ENCODE results near the gene RFC4.
A peak's percentile ranks its signal among the peaks of the same experiment; 100 is the strongest.
"Not testable (repeated sequence)": the region's sequence is repeated elsewhere in the genome, so short reads cannot be mapped to it uniquely, and the experiment has no call there.

RFC4 gene

GRCh38 chr3:186831798-186832197 lies 25.5 kb upstream of the RFC4 start:
- no peaks in the 10 kb centered on the region for H3K36me3 Mint-ChIP-seq (ENCODE audit: low read depth)
- H3K27ac Mint-ChIP-seq, result no peak overlapping the region
- H3K4me1 Mint-ChIP-seq (ENCODE audit: low read depth), result peaks cover 10% of the 10 kb centered on the region
- no peak overlapping the region for H3K4me3 Mint-ChIP-seq
- H3K9me3 Mint-ChIP-seq, result no peaks in the 10 kb centered on the region
- peaks cover 55% of the 10 kb centered on the region for H3K27me3 Mint-ChIP-seq

DNA sequence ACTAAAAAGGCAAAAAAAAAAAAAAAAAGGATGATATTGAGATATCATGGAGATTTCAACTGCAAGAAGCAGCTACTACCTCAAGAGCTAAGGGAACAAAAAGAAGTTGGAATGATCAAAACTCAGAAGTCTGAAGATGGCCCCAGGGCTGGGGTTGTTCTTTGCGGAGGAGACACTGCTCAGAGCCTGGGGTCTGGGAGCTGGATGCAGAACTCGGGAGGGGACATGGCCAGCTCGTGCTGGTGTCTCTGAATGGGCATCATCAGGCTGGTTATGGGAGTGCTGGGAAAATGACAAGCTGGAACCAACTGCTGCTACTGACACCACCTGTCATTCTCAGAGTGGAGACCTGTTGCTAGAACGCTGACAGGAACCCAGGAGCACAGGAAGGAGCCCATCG lies 22.1 kb upstream of the RFC4 start:
- H3K9me3 Mint-ChIP-seq, result no peaks in the 10 kb centered on the region
- no peak overlapping the region for H3K27ac Mint-ChIP-seq
- peaks cover 38% of the 10 kb centered on the region for H3K4me1 Mint-ChIP-seq (ENCODE audit: low read depth)
- peaks cover 11% of the 10 kb centered on the region for H3K36me3 Mint-ChIP-seq (ENCODE audit: low read depth)
- H3K27me3 Mint-ChIP-seq, result peaks cover 52% of the 10 kb centered on the region
- H3K4me3 Mint-ChIP-seq, result no peak overlapping the region

DNA sequence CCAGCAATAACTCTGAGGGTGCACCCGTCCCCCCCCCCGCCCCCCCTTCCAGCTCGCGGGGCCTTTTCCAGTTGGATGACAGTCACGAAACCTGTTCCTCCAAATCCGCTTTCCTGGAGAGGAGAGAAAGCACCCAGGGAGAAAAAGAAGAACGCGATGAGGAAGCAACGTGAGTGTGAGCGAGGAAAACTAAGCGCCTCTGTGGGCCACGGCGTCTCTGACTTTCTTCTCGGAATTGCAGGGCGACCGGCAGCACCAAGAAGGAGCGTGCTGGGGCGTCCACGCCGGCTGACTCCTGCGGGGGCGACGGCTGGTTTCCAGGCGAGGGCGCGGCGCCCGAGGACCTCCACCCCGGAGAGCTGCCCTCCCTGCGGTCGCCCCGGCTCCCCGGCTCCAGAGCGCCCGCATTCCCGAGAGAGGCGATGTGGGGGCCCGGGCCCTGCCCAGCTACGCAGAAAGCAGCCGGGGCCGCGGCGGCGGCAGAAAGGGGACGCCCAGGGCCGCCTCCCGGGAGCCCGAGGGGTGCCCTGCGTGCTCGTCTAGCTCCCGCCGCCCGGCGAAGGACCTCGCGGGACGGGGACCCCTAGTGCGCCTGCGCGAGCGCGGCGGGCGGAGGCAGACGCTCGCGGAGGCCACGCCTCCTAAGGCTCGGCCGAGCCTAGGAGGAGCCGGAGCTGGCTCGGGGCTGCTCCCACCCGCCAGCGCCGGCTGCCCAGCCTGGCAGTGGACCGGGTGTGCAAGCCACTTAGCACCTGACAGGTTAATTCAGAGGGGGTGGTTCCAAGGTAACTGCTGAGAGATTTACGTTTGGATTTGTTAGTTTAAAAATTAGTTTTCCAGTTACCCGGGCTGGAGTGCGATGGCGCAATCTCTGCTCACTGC lies 20.9 kb upstream of the RFC4 start:
- peaks cover 47% of the 10 kb centered on the region for H3K27me3 Mint-ChIP-seq
- peak overlapping the region; percentile 94 for H3K27ac Mint-ChIP-seq
- peaks cover 11% of the 10 kb centered on the region for H3K36me3 Mint-ChIP-seq (ENCODE audit: low read depth)
- H3K9me3 Mint-ChIP-seq, result no peaks in the 10 kb centered on the region
- peak overlapping the region; percentile 86 for H3K4me3 Mint-ChIP-seq
- peaks cover 38% of the 10 kb centered on the region for H3K4me1 Mint-ChIP-seq (ENCODE audit: low read depth)

GRCh38 chr3:186826410-186826975 lies 20.2 kb upstream of the RFC4 start:
- Mint-ChIP-seq H3K4me3 (peak overlapping the region; percentile 86), H3K27me3 (peaks cover 41% of the 10 kb centered on the region), H3K4me1 (ENCODE audit: low read depth) (peaks cover 38% of the 10 kb centered on the region), H3K9me3 (no peaks in the 10 kb centered on the region), H3K36me3 (ENCODE audit: low read depth) (peaks cover 11% of the 10 kb centered on the region), H3K27ac (peak overlapping the region; percentile 94)

DNA sequence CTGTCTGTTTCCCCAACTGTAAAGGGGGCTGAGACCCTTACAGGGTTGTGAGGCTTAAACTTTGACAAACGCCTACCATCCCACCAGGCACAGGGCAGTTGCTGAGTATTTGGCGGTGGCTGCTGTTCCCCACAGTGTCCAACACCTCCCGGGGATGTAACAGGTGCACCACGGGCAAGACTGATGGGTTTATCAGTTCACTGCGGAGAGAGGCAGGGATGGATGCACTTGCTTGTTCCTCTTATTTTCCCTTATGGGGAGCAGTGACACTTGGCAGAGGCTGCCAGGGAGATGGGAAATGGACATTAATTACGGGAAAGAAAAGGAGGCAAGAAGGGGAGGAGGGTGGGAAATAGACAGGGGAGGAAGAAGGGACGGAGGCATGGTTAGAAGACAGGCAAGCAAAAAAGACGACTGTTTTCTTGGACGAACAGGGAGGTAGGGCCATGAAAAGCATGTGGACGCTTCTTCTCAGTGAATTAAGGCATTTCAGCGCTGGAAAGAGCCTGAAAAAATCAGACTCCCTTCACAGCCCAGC lies 19.7 kb upstream of the RFC4 start:
- Mint-ChIP-seq H3K36me3 (ENCODE audit: low read depth) (peaks cover 11% of the 10 kb centered on the region), H3K9me3 (no peaks in the 10 kb centered on the region), H3K4me3 (peak overlapping the region; percentile 86), H3K4me1 (ENCODE audit: low read depth) (peaks cover 38% of the 10 kb centered on the region), H3K27me3 (peaks cover 37% of the 10 kb centered on the region), H3K27ac (peak overlapping the region; percentile 94)

- Mint-ChIP-seq H3K27ac (peak overlapping the region; percentile 94), H3K4me1 (ENCODE audit: low read depth) (peaks cover 38% of the 10 kb centered on the region), H3K9me3 (no peaks in the 10 kb centered on the region), H3K27me3 (peaks cover 32% of the 10 kb centered on the region), H3K4me3 (peak overlapping the region; percentile 86), H3K36me3 (ENCODE audit: low read depth) (peaks cover 11% of the 10 kb centered on the region)
Measured at GRCh38 chr3:186825294-186825821, 19.1 kb upstream of the RFC4 start.

DNA sequence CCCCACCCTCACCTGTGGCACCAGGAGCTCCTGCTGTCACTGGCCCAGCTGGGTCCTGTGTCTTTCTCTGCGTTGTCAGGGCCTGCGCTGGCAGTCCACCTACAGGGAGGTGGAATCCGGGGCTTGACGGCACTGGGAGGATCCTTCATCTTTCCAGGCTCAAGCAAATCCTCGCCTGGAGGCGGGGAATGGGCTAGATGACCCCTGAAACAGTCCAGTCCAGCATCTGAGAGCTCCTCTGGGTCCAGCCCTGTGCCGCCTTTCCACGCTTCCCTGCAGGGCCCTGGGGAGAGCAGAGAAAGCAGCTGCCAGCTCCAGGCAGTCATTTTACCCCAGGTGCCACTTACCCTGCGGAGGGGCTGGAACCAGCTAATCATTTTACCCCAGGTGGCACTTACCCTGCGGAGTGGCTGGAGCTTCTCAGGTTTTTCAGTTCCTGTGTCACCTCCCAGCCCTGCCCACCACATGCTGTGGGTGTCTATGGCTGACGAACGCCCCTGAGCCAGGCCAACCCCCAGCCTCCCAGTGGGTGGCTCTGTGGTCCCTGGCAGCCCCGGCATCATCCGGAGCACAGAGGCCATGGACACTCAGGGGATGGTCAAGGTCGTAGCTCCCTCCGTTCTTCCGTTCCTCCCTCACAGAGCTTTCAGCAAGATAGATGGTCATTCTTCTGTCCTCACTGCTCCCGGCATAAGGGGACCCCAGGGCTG lies 18.3 kb upstream of the RFC4 start:
- Mint-ChIP-seq H3K4me3 (peak overlapping the region; percentile 86), H3K27me3 (peaks cover 24% of the 10 kb centered on the region), H3K27ac (no peak overlapping the region), H3K36me3 (ENCODE audit: low read depth) (peaks cover 11% of the 10 kb centered on the region), H3K9me3 (no peaks in the 10 kb centered on the region), H3K4me1 (ENCODE audit: low read depth) (peaks cover 38% of the 10 kb centered on the region)

DNA sequence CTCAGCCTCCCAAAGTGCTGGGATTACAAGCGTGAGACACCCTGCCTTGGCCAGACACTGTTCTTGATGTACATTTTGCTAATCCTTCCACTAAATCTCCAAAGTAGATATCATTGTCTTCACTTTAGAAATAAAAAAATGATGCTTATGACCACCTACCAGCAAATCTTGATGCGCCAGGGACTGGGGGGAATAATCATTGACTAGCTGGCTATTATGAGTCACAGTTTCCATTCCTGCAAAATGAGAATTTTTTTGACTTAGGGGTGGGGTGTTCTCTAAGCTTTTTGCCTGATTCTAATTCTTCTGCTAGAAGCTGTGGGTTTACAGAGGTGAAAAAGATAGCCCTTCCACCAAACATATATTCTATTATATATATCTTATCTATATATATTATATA lies 17.1 kb upstream of the RFC4 start:
- Mint-ChIP-seq H3K27ac (no peak overlapping the region), H3K36me3 (ENCODE audit: low read depth) (peaks cover 14% of the 10 kb centered on the region), H3K9me3 (no peaks in the 10 kb centered on the region), H3K4me3 (no peak overlapping the region), H3K4me1 (ENCODE audit: low read depth) (peaks cover 37% of the 10 kb centered on the region), H3K27me3 (peaks cover 16% of the 10 kb centered on the region)

- Mint-ChIP-seq H3K4me1 (ENCODE audit: low read depth) (peaks cover 28% of the 10 kb centered on the region), H3K36me3 (ENCODE audit: low read depth) (peaks cover 14% of the 10 kb centered on the region), H3K27me3 (peaks cover 12% of the 10 kb centered on the region)
- H3K4me3 Mint-ChIP-seq, H3K9me3 Mint-ChIP-seq, H3K27ac Mint-ChIP-seq: not testable (repeated sequence)
Measured at GRCh38 chr3:186822388-186822759, 16.1 kb upstream of the RFC4 start.

GRCh38 chr3:186821429-186822387 lies 15.4 kb upstream of the RFC4 start:
- Mint-ChIP-seq H3K27me3 (peaks cover 12% of the 10 kb centered on the region), H3K4me1 (ENCODE audit: low read depth) (peaks cover 28% of the 10 kb centered on the region), H3K27ac (no peak overlapping the region), H3K36me3 (ENCODE audit: low read depth) (peaks cover 14% of the 10 kb centered on the region), H3K4me3 (no peak overlapping the region), H3K9me3 (no peaks in the 10 kb centered on the region)

GRCh38 chr3:186818956-186819355 lies 12.7 kb upstream of the RFC4 start:
- Mint-ChIP-seq H3K4me1 (ENCODE audit: low read depth) (peaks cover 9% of the 10 kb centered on the region), H3K4me3 (no peak overlapping the region), H3K27ac (no peak overlapping the region), H3K36me3 (ENCODE audit: low read depth) (peaks cover 3% of the 10 kb centered on the region), H3K9me3 (no peaks in the 10 kb centered on the region), H3K27me3 (no peaks in the 10 kb centered on the region)

DNA sequence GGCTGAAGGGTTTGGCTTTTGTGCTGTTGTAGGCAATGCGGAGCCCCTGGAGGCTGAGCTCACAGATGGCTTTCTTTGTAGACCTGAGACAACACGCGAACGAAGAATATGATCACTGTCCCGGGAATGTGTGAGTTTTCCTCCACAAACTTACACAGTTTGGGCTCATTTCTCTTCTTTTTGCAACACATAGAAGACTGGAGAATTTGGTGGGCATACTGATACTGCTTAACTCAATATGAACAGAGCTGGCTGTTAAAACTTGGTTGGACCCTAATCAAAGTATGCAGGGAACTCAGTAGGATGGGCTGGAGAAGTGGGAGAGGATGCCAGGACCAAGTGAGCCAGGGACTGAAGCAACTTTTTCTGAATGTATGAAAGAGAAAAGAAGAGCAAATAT lies 12.2 kb upstream of the RFC4 start:
- Mint-ChIP-seq H3K27me3 (no peaks in the 10 kb centered on the region), H3K27ac (no peak overlapping the region), H3K9me3 (no peaks in the 10 kb centered on the region), H3K4me1 (ENCODE audit: low read depth) (peaks cover 7% of the 10 kb centered on the region), H3K4me3 (no peak overlapping the region), H3K36me3 (ENCODE audit: low read depth) (peaks cover 3% of the 10 kb centered on the region)

- H3K9me3 Mint-ChIP-seq, result no peaks in the 10 kb centered on the region
- peaks cover 6% of the 10 kb centered on the region for H3K27me3 Mint-ChIP-seq
- H3K36me3 Mint-ChIP-seq (ENCODE audit: low read depth), result peaks cover 3% of the 10 kb centered on the region
- H3K4me1 Mint-ChIP-seq (ENCODE audit: low read depth), result peaks cover 7% of the 10 kb centered on the region
- no peak overlapping the region for H3K27ac Mint-ChIP-seq
- no peak overlapping the region for H3K4me3 Mint-ChIP-seq
Measured at GRCh38 chr3:186815435-186815834, 9.2 kb upstream of the RFC4 start.

- H3K36me3 Mint-ChIP-seq (ENCODE audit: low read depth), result peaks cover 3% of the 10 kb centered on the region
- peaks cover 7% of the 10 kb centered on the region for H3K4me1 Mint-ChIP-seq (ENCODE audit: low read depth)
- no peak overlapping the region for H3K4me3 Mint-ChIP-seq
- peaks cover 6% of the 10 kb centered on the region for H3K27me3 Mint-ChIP-seq
- no peaks in the 10 kb centered on the region for H3K9me3 Mint-ChIP-seq
- H3K27ac Mint-ChIP-seq, result no peak overlapping the region
Measured at GRCh38 chr3:186814100-186814499, 7.8 kb upstream of the RFC4 start.
